Breast epithelium (tissue), 4 donors: ENCODE data around the gene GPR17. TPM values are rescaled to one million over a fixed set of nuclear protein-coding genes. Genes with fewer than 3 reads are reported as not detected.

Source experiments
- DNase-seq, 2 donors: peaks; one replicate each; pipeline ENCODE4 v3.0.0-alpha.2; 2019; ENCODE audit warnings: low spot score in 2 of 2
- H3K27ac ChIP-seq, 2 donors: fragments of 200-600 bp; sonication (generic) in 1 of 2; one replicate each; pipeline ENCODE4 v1.5.1; 2016 to 2019; ENCODE audit warnings: mild to moderate bottlenecking in 1 of 2
- H3K27me3 ChIP-seq, 2 donors: fragments of 200-600 bp; sonication (generic) in 1 of 2; one replicate each; pipeline versions ENCODE4 v1.5.1 to v1.6.0; 2017 to 2019; ENCODE audit warnings: control low read depth in 1 of 2, mild to moderate bottlenecking in 1 of 2
- H3K36me3 ChIP-seq: fragments of 200-600 bp; one replicate; pipeline ENCODE4 v1.5.1; 2019
- H3K4me1 ChIP-seq, 2 donors: fragments of 200-600 bp; sonication (generic); one replicate each; pipeline ENCODE4 v1.5.1; 2016 to 2019; ENCODE audit warnings: control low read depth in 1 of 2
- H3K4me3 ChIP-seq, 3 donors: fragments of 200-600 bp; sonication (generic); 1 replicate in 2 of 3; 2 replicates in 1 of 3; pipeline ENCODE4 v1.5.1; 2016 to 2019; ENCODE audit warnings: mild to moderate bottlenecking in 3 of 3, moderate library complexity in 2 of 3
- H3K9me3 ChIP-seq, 2 donors: fragments of 200-600 bp; sonication (generic) in 1 of 2; one replicate each; pipeline ENCODE4 v1.5.1; 2016 to 2019; ENCODE audit warnings: control low read depth in 1 of 2
- CTCF ChIP-seq, 3 donors: fragments of 450-650 bp; IDR thresholded peaks; one replicate each; pipeline ENCODE4 v1.5.1; 2016 to 2017; ENCODE audit warnings: antibody characterized with exemption in 3 of 3, mild to moderate bottlenecking in 3 of 3, moderate library complexity in 3 of 3
- POLR2A ChIP-seq: fragments of 450-650 bp; IDR thresholded peaks from one replicate; pipeline ENCODE4 v1.6.1; 2016; ENCODE audit warnings: antibody characterized with exemption, mild to moderate bottlenecking, moderate library complexity
- POLR2AphosphoS5 ChIP-seq, 3 donors: sonication (generic); formaldehyde crosslinking; IDR thresholded peaks; one replicate each; pipeline ENCODE4 v1.6.1; 2017; ENCODE audit warnings: antibody characterized with exemption in 3 of 3
- intact Hi-C: fragments of 100-400 bp; cut with DNase I; formaldehyde crosslinking; loops from one replicate; pipeline ENCODE4 v1.15.1; 2023; ENCODE audit warnings: low total_unique reads
- total RNA-seq, 3 donors: library from RNA; depleted of rRNA; stranded (reverse); fragments of >200 nt; gene quantifications; one replicate each; pipeline ENCODE4 v1.1.0, GENCODE V29; 2016

Gene GPR17
- total RNA-seq, 3 donors from 2014 or later = not detected

DNA sequence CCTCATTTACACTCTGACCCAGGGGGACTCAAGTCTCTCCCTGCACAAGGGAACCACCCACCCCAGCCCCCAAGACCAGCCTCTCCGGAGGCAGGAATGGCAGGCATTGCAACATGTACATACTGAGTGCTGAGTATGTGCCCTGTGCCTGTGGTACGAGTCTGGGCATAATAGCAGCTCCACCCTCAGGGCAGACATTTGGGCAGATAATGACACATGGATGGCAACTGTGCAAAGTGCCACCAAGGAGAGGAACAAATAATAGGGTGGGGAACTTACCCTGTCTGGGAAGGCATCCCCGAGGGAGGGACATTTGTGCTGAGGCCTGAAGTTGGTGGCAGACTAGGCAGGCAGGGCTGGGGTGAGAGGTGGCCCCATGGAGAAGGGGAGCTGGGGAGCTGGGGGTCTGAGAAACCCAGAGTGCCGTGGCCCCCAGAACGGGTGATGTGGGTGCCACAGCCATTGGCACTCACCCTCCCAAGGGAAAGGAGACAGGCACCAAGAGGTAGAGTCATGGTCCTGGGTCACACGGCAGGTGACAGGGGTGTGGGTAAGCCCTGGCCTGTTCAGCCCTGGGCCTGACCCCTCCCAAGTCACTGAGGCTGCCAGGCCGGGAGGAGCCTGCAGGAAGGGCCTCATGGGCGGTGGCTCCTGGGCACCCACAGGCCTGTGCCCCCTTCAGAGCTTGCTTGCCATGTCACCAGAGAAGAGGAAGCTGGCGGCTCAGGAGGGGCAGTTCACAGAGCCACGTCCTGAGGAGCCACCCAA is 15.7 kb upstream of the GPR17 start:
- H3K27ac ChIP-seq = no peak overlapping the region

GRCh38 chr2:127630864-127631540 is 15.0 kb upstream of the GPR17 start:
- TF ChIP-seq POLR2AphosphoS5 (IDR thresholded peaks at IDR 0.05) = no peak
- no peak for TF ChIP-seq CTCF (IDR thresholded peaks at IDR 0.05)
- TF ChIP-seq POLR2A = no peak
- H3K9me3 ChIP-seq = no peaks in the 10 kb centered on the region
- H3K4me1 ChIP-seq = peaks cover 0 to 7% of the 10 kb centered on the region in 2 donors
- no peak overlapping the region for H3K4me3 ChIP-seq
- intact Hi-C loops = no loop called here
- no peak for DNase-seq
- no peaks in the 10 kb centered on the region for H3K27me3 ChIP-seq
- H3K27ac ChIP-seq = no peak overlapping the region
- no peaks in the 10 kb centered on the region for H3K36me3 ChIP-seq

More for the DNA sequence above, 15.7 kb upstream of the GPR17 start:
- Histone ChIP-seq H3K36me3 (no peaks in the 10 kb centered on the region), H3K4me1 (peaks cover 0 to 7% of the 10 kb centered on the region in 2 donors), H3K27me3 (no peaks in the 10 kb centered on the region), H3K9me3 (no peaks in the 10 kb centered on the region), H3K4me3 (no peak overlapping the region)
- intact Hi-C loops = no loop called here
- TF ChIP-seq POLR2AphosphoS5 (IDR thresholded peaks at IDR 0.05) = no peak
- no peak for TF ChIP-seq CTCF (IDR thresholded peaks at IDR 0.05)
- no peak for TF ChIP-seq POLR2A
- DNase-seq = no peak

- no peak overlapping the region for H3K27ac ChIP-seq
- TF ChIP-seq CTCF (IDR thresholded peaks at IDR 0.05) (no peak), POLR2A (no peak), POLR2AphosphoS5 (IDR thresholded peaks at IDR 0.05) (no peak)
- intact Hi-C loops = no loop called here
These were observed 14.4 kb upstream of the GPR17 start for GRCh38 chr2:127631541-127631996.

DNA sequence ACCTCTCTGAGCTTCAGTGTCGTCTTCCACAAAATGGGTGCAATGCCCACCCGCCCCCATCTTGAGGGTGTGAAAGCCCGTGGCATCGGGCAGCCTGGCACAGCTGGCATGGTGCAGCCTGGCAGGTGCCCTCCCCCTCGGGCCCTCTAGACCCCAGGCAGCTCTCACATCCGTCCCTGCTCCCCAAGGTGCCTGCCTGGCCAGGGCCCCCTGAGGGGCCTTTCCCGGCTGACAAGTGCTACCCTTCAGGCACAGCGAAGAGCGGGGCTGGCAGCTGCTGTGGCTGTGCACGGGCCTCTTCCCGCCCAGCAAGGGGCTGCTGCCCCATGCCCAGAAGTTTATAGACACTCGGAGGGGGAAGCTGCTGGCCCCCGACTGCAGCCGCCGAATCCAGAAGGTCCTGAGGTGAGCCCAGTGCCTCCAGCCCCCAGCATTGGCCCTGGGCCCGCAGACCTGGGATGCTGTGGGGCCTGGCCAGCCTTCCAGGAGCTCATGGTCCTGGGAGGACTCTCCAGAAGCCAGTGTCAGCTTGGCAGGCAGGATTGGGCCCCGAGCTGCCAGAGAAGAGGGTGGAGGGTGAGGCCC is 13.9 kb upstream of the GPR17 start:
- DNase-seq = no peak
- Histone ChIP-seq H3K4me1 (peaks cover 0 to 9% of the 10 kb centered on the region in 2 donors), H3K9me3 (no peaks in the 10 kb centered on the region), H3K4me3 (no peak overlapping the region), H3K27ac (no peak overlapping the region), H3K27me3 (no peaks in the 10 kb centered on the region), H3K36me3 (no peaks in the 10 kb centered on the region)
- intact Hi-C loops = no loop called here
- TF ChIP-seq POLR2AphosphoS5 (IDR thresholded peaks at IDR 0.05) (no peak), POLR2A (no peak), CTCF (IDR thresholded peaks at IDR 0.05) (no peak)

More at GRCh38 chr2:127631541-127631996, 14.4 kb upstream of the GPR17 start:
- Histone ChIP-seq H3K4me1 (peaks cover 0 to 7% of the 10 kb centered on the region in 2 donors), H3K9me3 (no peaks in the 10 kb centered on the region), H3K4me3 (no peak overlapping the region), H3K27me3 (no peaks in the 10 kb centered on the region), H3K36me3 (no peaks in the 10 kb centered on the region)
- no peak for DNase-seq
